Medulla oblongata (tissue), 1 donor: ENCODE data around the gene COASY.
A peak's percentile ranks its signal among the peaks of the same experiment; 100 is the strongest.

Source experiments
- DNase-seq: peaks from one replicate; pipeline ENCODE4 v3.0.0-alpha.2; 2015; ENCODE audit errors: extremely low spot score

Gene COASY

GRCh38 chr17:42561897-42562387 lies at the start of gene COASY:
Gene COASY (plus strand): TSS chr17:42562148. CDS start chr17:42562623, 475 bp downstream.
- DNase-seq: peak; percentile 98

GRCh38 chr17:42512246-42512645 lies 49.7 kb upstream of the COASY start:
- DNase-seq: no peak

GRCh38 chr17:42512733-42513251 lies 49.2 kb upstream of the COASY start:
- no peak for DNase-seq

GRCh38 chr17:42513686-42514085 lies 48.3 kb upstream of the COASY start:
- no peak for DNase-seq

GRCh38 chr17:42514279-42514678 lies 47.7 kb upstream of the COASY start:
- no peak for DNase-seq

GRCh38 chr17:42514867-42515266 lies 47.1 kb upstream of the COASY start:
- DNase-seq: no peak

GRCh38 chr17:42517516-42517915 lies 44.4 kb upstream of the COASY start:
- peak; percentile 83 for DNase-seq

GRCh38 chr17:42518046-42518754 lies 43.7 kb upstream of the COASY start:
- peak; percentile 81 for DNase-seq

- no peak for DNase-seq
Observed at GRCh38 chr17:42518755-42519545, 43.0 kb upstream of the COASY start.

- DNase-seq: peak; percentile 94
Observed at GRCh38 chr17:42519546-42520491, 42.1 kb upstream of the COASY start.

- no peak for DNase-seq
Observed at GRCh38 chr17:42520540-42520951, 41.4 kb upstream of the COASY start.

- no peak for DNase-seq
Observed at GRCh38 chr17:42521036-42521435, 40.9 kb upstream of the COASY start.

GRCh38 chr17:42521666-42522262 lies 40.2 kb upstream of the COASY start:
- DNase-seq: no peak

GRCh38 chr17:42522263-42522790 lies 39.6 kb upstream of the COASY start:
- no peak for DNase-seq

- no peak for DNase-seq
Observed at GRCh38 chr17:42522798-42523278, 39.1 kb upstream of the COASY start.

GRCh38 chr17:42525221-42525620 lies 36.7 kb upstream of the COASY start:
- DNase-seq: no peak

- DNase-seq: no peak
Observed at GRCh38 chr17:42526031-42526444, 35.9 kb upstream of the COASY start.

- DNase-seq: no peak
Observed at GRCh38 chr17:42527932-42528331, 34.0 kb upstream of the COASY start.

- no peak for DNase-seq
Observed at GRCh38 chr17:42529061-42529460, 32.9 kb upstream of the COASY start.

- DNase-seq: no peak
Observed at GRCh38 chr17:42530952-42531454, 30.9 kb upstream of the COASY start.
